SHP77 treated with DMSO at 0.1 percent for 48 hours (cell line): ENCODE results near the gene KCNIP1.
"Not testable (repeated sequence)": the region's sequence is repeated elsewhere in the genome, so short reads cannot be mapped to it uniquely, and the experiment has no call there.

Experiments used
- DNase-seq: peaks from one replicate; lab custom pipeline; 2025; lab: John Stamatoyannopoulos, UW

KCNIP1 gene

GRCh38 chr5:170749911-170750431 is 246.2 kb downstream of the KCNIP1 start:
- DNase-seq = no peak

DNA sequence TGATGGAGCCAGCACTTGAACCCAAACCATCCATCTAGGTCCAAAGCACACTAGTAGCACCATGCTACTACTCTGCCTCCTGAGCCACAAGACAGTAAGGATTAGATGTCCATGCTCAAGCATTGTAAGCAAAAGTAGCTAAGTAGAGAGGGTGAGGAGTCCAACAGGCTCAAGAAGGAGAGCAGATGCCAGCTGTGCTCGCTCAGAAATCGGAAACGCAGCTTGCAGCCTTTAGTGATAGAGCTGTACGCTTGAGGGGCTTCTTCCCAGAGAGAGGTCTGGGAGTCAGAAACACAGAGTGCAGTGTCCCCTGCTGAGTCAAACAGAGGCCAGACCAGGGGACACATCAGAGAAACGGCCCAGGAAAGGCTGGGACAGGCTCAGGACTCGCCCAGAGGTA is 247.0 kb downstream of the KCNIP1 start:
- no peak for DNase-seq

DNA sequence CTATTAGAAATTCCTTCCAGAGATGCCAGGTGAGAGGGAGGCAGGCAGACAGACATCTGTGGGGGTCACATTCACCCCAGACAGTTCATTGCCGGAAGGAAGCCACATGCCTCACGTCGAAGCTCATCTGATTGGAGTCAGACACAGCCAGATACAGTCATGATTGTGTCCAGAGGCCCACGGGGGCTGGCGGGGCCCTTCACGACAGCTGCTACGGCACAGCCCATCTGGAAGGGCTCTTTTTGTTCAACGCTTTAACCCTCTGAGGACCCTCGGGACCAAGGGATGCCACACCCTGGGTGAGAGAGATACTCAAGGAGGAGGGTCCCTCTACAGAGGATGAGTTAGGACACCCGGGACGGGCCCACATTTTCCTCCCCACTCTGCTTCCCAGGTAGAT is 247.8 kb downstream of the KCNIP1 start:
- DNase-seq = no peak

GRCh38 chr5:170752257-170753215 is 248.7 kb downstream of the KCNIP1 start:
- no peak for DNase-seq

- DNase-seq = no peak
These were observed 249.5 kb downstream of the KCNIP1 start for GRCh38 chr5:170753311-170753710.

DNA sequence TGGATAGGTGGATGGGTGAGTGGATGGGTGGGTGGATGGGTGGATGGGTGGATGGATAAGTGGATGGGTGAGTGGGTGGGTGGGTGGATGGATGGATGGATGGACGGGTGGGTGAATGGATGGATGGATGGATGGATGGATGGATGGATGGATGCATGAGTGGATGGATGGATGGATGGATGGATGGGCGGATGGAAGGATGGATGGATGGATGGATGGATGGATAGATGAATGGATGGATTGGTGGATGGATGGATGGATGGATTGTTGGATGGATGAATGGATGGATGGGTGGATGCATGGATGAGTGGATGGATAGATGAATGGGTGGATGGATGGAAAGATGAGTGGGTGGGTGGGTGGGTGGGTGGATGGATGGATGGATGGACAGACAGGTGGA is 250.7 kb downstream of the KCNIP1 start:
- not testable (repeated sequence) for DNase-seq

GRCh38 chr5:170755679-170756456 is 252.0 kb downstream of the KCNIP1 start:
- DNase-seq = no peak

DNA sequence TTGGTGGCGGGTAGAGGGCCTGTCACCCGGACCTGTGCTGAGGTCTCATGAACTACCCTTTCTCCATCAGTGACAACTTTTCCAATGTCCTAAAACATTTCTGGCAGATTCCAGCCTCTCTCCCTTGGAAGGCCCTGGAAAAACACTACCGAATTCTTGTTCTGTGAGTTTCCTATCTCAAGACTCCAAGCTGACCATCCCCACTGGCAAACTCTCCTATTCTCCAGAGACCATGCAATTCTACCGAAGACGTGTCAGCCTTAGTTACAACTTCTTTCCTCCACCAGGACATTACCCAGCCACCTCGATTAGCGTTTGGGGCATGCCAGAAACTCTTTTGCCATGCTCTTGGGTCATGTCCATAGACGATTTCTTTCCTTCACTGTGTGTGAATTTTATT is 252.9 kb downstream of the KCNIP1 start:
- no peak for DNase-seq

DNA sequence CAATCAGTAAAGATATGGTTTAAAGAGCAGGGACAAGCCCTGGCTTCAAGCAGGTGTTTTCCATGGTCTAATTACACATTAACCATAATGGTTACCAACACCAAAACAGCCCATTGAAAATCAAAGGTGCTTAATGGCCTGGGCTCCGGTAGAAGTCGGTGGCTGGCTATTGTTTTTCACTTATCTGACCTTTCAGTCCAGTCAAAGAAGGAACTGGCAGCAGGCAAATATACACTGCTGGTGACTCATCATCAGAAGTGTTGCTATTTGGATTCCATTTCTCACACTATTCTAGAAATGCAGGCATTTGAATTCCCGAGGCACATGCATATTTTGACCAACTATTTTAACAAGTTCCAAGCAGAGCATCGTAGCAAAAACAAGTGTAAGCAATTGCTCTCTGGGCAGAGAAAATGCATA is 253.4 kb downstream of the KCNIP1 start:
- DNase-seq = no peak

DNA sequence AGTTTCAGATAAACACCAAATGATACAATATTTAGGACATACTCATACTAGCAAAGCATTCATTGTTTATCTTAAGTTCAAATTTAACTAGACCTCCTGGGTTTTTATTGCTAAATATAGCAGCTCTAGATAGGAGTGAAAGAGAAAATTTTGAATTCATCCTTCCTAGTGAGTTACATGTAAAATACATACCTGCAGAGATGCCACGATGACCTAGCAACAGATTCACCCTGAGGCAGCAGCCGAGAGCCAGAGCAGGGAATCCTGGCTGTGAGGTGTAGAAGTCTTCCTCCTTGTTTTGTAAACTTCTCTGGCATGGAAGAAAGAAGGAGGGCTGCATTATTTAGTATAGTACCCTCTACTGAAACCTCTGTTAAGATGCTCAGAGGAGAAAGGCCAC is 253.8 kb downstream of the KCNIP1 start:
- DNase-seq = no peak

DNA sequence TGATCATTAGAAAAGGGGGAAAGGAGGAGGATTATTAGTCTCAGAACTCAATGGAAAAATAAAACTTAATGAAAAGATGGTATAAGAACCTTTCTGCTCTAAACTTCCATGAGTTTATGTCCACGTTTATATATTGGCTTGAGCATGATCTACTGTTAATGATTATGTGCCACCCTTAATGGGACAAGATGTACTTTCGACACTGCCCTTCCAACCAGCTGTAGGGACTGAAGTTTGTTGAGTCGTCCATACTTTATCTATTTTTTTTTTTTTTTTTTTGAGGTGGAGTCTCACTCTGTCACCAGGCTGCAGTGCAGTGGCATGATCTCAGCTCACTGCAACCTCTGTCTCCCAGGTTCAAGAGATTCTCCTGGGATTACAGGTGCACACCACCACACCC is 254.7 kb downstream of the KCNIP1 start:
- DNase-seq = no peak

GRCh38 chr5:170760113-170760512 is 256.3 kb downstream of the KCNIP1 start:
- DNase-seq = no peak

DNA sequence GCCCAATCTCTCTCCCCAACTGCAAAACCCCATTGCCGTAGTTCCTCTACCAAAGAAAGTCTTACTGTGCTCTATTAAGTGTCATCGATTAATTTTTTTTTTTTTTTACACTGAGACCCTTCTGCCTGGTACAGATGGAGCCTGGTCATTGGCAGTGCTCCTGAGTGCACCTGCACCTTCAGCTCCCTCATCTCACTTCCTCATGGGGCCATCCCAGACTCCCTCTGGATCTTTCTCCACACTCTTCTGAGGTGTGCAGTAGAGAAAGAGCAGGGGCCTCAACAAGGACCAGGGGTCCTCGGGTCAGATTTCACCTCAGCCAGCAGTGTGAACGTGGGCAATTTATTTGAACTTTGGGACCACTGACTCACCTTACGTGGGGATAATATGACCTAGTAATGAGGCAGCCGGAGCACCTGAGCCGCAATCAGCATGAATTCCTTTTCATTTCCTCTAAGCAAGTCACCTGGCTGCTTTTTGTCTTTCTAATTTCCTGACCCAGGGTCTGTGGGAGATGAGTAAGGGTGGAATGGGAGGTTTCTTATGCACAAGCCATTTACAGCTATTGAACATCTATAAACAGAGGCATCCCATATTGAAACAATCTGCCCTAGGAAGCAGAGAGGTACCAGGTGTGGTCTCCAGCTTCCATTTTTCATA is 257.4 kb downstream of the KCNIP1 start:
- DNase-seq = no peak

DNA sequence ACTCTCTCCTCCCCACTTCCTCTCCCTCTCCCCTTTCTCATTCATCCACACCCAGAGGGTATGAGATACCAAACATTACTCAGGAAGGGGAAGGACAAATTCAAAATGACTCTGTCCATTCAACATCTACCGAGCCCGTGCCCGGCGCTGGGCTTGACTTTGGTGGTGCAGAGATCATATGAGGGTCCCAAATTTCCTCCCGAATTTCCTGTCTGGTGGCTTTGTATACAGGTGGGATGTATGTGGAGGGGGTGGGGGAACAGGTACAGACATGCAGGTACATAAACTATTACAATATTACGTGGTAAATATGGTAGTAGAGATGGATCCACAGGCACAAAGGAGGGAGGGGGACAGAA is 257.9 kb downstream of the KCNIP1 start:
- no peak for DNase-seq

GRCh38 chr5:170762298-170762697 is 258.5 kb downstream of the KCNIP1 start:
- not testable (repeated sequence) for DNase-seq

DNA sequence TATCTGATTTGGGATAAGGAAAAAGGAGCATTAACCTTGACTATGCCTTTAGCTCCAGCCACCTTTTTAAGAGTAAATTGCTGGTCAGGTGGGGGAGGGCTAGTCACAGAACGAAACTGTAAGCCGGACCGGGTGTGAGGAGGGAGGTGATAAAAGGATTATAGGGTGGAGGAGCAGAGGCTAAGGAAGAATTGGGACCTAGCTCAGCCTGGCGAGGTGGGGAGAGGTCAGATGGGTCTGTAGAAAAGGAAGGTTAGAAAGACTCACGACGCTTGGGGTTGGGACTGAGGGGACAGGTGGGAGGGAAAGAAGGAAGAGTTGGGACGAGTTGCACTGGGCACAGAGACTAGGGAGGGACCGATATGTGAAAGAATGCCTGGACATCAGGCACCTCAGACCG is 262.0 kb downstream of the KCNIP1 start:
- DNase-seq = not testable (repeated sequence)

GRCh38 chr5:170769246-170769645 is 265.4 kb downstream of the KCNIP1 start:
- no peak for DNase-seq

DNA sequence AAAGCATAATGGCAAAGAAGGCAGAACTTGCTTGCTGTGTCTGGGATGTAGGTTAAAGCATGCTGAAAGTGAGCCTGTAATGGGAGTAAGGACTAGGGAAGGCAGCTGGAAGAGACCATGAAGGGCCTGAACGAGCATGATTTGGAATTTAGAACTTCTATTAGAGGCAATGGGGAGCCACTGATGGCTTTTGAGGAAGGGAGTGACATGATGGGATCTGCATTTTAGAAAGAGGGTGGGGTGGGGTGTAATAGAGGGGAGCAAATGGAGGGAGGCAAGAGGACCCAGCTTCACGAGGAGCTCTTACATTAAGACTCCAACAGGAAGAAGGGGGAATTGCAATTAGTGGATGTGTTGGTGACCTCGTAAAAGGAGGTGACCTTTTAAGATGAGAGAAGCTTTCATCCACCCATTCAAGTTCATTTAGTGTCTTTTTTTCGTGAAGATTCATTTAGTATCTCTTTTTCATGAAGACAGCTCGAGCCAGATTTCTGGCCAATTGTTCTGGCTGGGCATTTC is 266.1 kb downstream of the KCNIP1 start:
- no peak for DNase-seq

DNA sequence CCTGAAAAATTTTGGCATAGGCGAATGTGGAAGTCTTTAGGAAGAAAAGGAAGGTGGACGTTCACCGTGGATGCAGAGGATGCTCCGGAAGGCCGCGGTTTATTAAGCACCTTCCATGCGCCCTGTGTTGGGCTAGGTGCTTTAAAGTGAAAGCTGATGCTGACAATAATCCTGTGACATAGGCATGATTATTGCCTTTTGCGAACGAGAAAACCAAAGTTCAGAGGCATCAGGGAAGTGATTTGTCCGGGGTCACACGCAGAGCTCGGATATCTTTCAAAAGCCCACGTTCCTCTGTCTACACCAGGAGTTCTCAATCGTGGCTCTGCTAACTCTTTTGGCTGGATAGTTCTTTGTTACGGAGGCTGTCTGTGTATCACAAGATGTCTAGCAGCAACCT is 267.7 kb downstream of the KCNIP1 start:
- DNase-seq = no peak

DNA sequence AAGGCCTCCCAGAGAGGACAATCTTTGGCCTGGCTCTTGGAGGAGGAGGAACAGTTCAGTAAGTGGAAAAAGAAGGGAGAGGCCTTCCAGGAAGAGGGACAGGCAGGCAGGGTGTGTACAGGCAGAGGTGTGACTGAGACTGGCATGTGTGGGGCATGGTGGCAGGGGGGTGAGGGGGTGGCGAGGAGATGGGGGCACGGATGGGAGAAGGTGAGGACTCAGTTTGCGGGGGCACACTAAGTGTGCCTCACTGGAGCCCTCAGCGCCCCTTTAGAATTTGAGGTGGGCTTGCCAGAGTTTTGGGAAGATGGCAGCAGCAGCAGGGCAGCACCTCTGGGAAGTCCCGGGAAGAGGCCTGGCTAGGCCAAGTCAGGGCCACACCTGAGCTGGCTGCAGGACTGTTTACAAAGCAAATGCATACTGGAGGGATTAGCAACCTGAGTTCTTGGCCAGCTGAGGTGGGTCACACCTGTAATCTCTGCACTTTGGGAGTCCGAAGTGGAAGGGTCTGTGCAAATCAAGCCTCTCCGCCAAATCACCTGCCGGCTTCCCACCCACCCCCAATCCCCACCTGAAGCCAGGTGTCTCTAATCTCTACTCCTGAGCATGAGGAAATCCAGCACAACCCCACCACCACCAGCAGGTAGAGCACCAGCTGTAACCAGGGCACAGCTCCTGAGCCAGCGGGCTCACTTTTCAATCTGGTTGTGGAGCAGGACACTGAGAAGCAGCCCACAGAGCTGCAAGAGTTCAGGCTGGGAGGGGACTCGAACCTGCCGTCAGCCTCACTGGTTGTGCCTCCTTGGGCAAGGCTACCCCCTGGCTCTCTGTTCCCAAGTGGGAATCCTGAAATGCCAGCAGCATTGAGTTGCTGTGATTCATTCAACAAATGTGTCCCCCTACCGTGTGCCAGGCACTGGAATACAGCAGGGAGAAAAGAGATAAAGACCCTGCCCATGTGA is 269.5 kb downstream of the KCNIP1 start:
- no peak for DNase-seq

DNA sequence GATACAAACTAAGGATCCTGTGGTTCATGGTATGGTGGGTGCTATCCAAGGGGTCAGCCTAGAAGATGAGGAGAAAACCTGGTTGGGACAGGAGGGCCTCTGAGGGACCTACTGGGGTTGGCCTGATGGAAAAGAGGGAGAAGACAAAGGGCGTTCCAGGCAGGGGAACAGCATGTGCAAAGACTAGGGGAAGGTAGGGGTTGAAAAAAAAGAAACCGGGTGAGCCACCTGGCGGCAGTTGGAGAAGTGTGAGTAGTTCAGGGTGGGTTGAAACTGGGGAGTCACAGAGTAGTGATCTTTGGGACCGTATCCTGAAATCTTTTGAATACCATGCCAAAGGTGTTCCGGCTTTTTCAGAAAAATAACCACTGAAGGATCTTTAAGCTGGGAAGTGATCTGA is 271.0 kb downstream of the KCNIP1 start:
- no peak for DNase-seq
